H1 (cell line): ENCODE measurements around the gene HIGD1B. TPM values are rescaled to one million over a fixed set of nuclear protein-coding genes. Genes with fewer than 3 reads are reported as not detected.

Experiments used
- CTCF ChIA-PET: fragments of 300-600 bp; sonication (Branson Sonifier 250); formaldehyde crosslinking; loops from one replicate; lab custom pipeline; 2021; ENCODE audit not compliant: partially characterized antibody; lab: Charles Lee
- POLR2A ChIA-PET: fragments of 300-600 bp; sonication (Branson Sonifier 250); formaldehyde crosslinking; loops from one replicate; lab custom pipeline; 2021; ENCODE audit warnings: inconsistent platforms; ENCODE audit not compliant: partially characterized antibody; lab: Charles Lee
- DNase-seq, 2 experiments: peaks; one replicate each; pipeline versions ENCODE4 v3.0.0 to v3.0.0-alpha.2; 2010 to 2022; ENCODE audit warnings: low spot score in 2 of 2, low read depth in 1 of 2, mixed read lengths in 1 of 2
- FAIRE-seq: peaks from 2 replicates; lab custom pipeline; 2011; peaks lifted over from hg19 to GRCh38; lab: Jason Lieb, UNC
- H2AFZ ChIP-seq: 2 replicates; pipeline ENCODE4 v1.8.1; 2012; ENCODE audit warnings: low read length, inconsistent platforms
- H2AK5ac ChIP-seq: 2 replicates; pipeline ENCODE4 v1.6.1; 2013; ENCODE audit warnings: low read depth, low read length
- H2BK120ac ChIP-seq: replicated peaks from 2 replicates; pipeline ENCODE3; 2013; ENCODE audit warnings: low read depth, low read length, inconsistent platforms
- H2BK12ac ChIP-seq: 2 replicates; pipeline ENCODE4 v1.6.1; 2013; ENCODE audit warnings: low read depth, low read length
- H2BK15ac ChIP-seq: 2 replicates; pipeline ENCODE4 v1.6.1; 2013; ENCODE audit warnings: low read length
- H2BK20ac ChIP-seq: 2 replicates; pipeline ENCODE4 v1.6.1; 2013; ENCODE audit warnings: low read length
- H2BK5ac ChIP-seq: 2 replicates; pipeline ENCODE4 v1.6.1; 2013; ENCODE audit warnings: low read depth, low read length
- H3K14ac ChIP-seq: 2 replicates; pipeline ENCODE4 v1.6.1; 2013; ENCODE audit warnings: inconsistent platforms; ENCODE audit not compliant: insufficient read length
- H3K18ac ChIP-seq: 2 replicates; pipeline ENCODE4 v1.6.1; 2013; ENCODE audit warnings: low read length; ENCODE audit errors: extremely low read depth
- H3K23ac ChIP-seq: 2 replicates; pipeline ENCODE4 v1.6.1; 2013; ENCODE audit warnings: inconsistent platforms; ENCODE audit not compliant: insufficient read length
- H3K23me2 ChIP-seq: 2 replicates; pipeline ENCODE4 v1.6.1; 2013; ENCODE audit warnings: low read depth, low read length
- H3K27ac ChIP-seq: 2 replicates; pipeline ENCODE4 v1.6.1; 2011; ENCODE audit warnings: low read depth, low read length, inconsistent platforms
- H3K27me3 ChIP-seq, 4 experiments: replicated peaks in 1 of 4; 1 replicate in 1 of 4; 2 replicates in 3 of 4; pipeline versions ENCODE4 v1.6.1 to v1.8.1; 2011 to 2013; ENCODE audit warnings: low read length in 3 of 4, mild to moderate bottlenecking in 3 of 4, inconsistent platforms in 2 of 4, mixed read lengths in 2 of 4, moderate library complexity in 1 of 4; ENCODE audit not compliant: control insufficient read depth in 3 of 4, insufficient read depth in 3 of 4; ENCODE audit errors: extremely low read depth in 1 of 4
- H3K36me3 ChIP-seq, 4 experiments: 2 replicates each; pipeline versions ENCODE4 v1.6.1 to v1.8.1; 2011 to 2013; ENCODE audit warnings: mild to moderate bottlenecking in 4 of 4, low read length in 3 of 4, moderate library complexity in 2 of 4, control low read depth in 1 of 4, inconsistent platforms in 1 of 4; ENCODE audit not compliant: insufficient read depth in 4 of 4, control insufficient read depth in 2 of 4
- H3K4ac ChIP-seq: replicated peaks from 2 replicates; pipeline ENCODE3; 2013; ENCODE audit warnings: low read length, low read depth, mixed read lengths, inconsistent platforms; ENCODE audit not compliant: insufficient read length
- H3K4me1 ChIP-seq, 4 experiments: replicated peaks in 1 of 4; 1 replicate in 1 of 4; 2 replicates in 3 of 4; pipeline versions ENCODE4 v1.6.1 to v1.8.1; 2011 to 2013; ENCODE audit warnings: low read length in 3 of 4, inconsistent platforms in 2 of 4, mixed read lengths in 1 of 4; ENCODE audit not compliant: insufficient read depth in 4 of 4, control insufficient read depth in 3 of 4
- H3K4me2 ChIP-seq, 2 experiments: 2 replicates each; pipeline versions ENCODE4 v1.6.1 to v1.8.1; 2011 to 2013; ENCODE audit warnings: low read depth in 2 of 2, low read length in 2 of 2, control low read depth in 1 of 2, inconsistent platforms in 1 of 2, mild to moderate bottlenecking in 1 of 2; ENCODE audit not compliant: insufficient read depth in 1 of 2
- H3K4me3 ChIP-seq, 4 experiments: fragments of 200-600, 300-600 bp in 1 of 4; sonication (generic), shearing (Covaris generic), sonication (Bioruptor Twin) in 1 of 4; 2 replicates each; pipeline versions ENCODE4 v1.5.1 to v1.8.1; 2011 to 2016; ENCODE audit warnings: low read length in 4 of 4, low read depth in 3 of 4, control low read depth in 2 of 4, inconsistent platforms in 2 of 4, mild to moderate bottlenecking in 2 of 4, mixed read lengths in 1 of 4, moderate library complexity in 1 of 4; ENCODE audit not compliant: insufficient read depth in 2 of 4; ENCODE audit errors: extremely low read depth in 1 of 4
- H3K56ac ChIP-seq: replicated peaks from 2 replicates; pipeline ENCODE3; 2013; ENCODE audit warnings: low read depth, mild to moderate bottlenecking, mixed read lengths, low read length, inconsistent platforms; ENCODE audit not compliant: insufficient read length
- H3K79me1 ChIP-seq: 2 replicates; pipeline ENCODE4 v1.6.1; 2013; ENCODE audit warnings: low read depth, low read length, control low read depth
- H3K79me2 ChIP-seq, 2 experiments: 2 replicates each; pipeline versions ENCODE4 v1.6.1 to v1.8.1; 2012 to 2013; ENCODE audit warnings: low read length in 2 of 2, mild to moderate bottlenecking in 2 of 2, inconsistent platforms in 1 of 2; ENCODE audit not compliant: insufficient read depth in 2 of 2, control insufficient read depth in 1 of 2
- H3K9ac ChIP-seq, 4 experiments: replicated peaks in 1 of 4; 1 replicate in 1 of 4; 2 replicates in 3 of 4; pipeline versions ENCODE4 v1.6.1 to v1.8.1; 2011 to 2013; ENCODE audit warnings: low read depth in 3 of 4, low read length in 3 of 4, control low read depth in 2 of 4, mild to moderate bottlenecking in 2 of 4, moderate library complexity in 2 of 4, inconsistent platforms in 1 of 4; ENCODE audit errors: extremely low read depth in 1 of 4
- H3K9me3 ChIP-seq, 2 experiments: 2 replicates each; pipeline versions ENCODE4 v1.6.1 to v1.8.1; 2012 to 2013; ENCODE audit warnings: mild to moderate bottlenecking in 2 of 2, moderate library complexity in 2 of 2, control low read depth in 1 of 2, inconsistent platforms in 1 of 2, low read depth in 1 of 2, low read length in 1 of 2, mixed read lengths in 1 of 2; ENCODE audit not compliant: insufficient read depth in 2 of 2
- H4K20me1 ChIP-seq, 2 experiments: replicated peaks in 1 of 2; 2 replicates each; pipeline versions ENCODE3 to v1.8.1; 2011 to 2013; ENCODE audit warnings: inconsistent platforms in 2 of 2, low read length in 2 of 2, mild to moderate bottlenecking in 1 of 2; ENCODE audit not compliant: insufficient read depth in 2 of 2, control insufficient read depth in 1 of 2
- H4K5ac ChIP-seq: 2 replicates; pipeline ENCODE4 v1.6.1; 2013; ENCODE audit warnings: low read length, low read depth, mixed read lengths, inconsistent platforms; ENCODE audit not compliant: insufficient read length
- H4K8ac ChIP-seq: 2 replicates; pipeline ENCODE4 v1.8.0; 2013; ENCODE audit warnings: mild to moderate bottlenecking, moderate library complexity, low read length, inconsistent platforms; ENCODE audit not compliant: insufficient read depth; ENCODE audit errors: extremely low read depth
- H4K91ac ChIP-seq: replicated peaks from 2 replicates; pipeline ENCODE3; 2013; ENCODE audit warnings: low read length, mixed read lengths, inconsistent platforms; ENCODE audit not compliant: insufficient read length
- ASH2L ChIP-seq: fragments of 200-600, 300-600 bp; sonication (generic); IDR thresholded peaks from one replicate; pipeline ENCODE4 v1.7.1; 2017; ENCODE audit warnings: low read length
- CHD1 ChIP-seq: IDR thresholded peaks from 2 replicates; pipeline ENCODE4 v1.6.1; 2012; ENCODE audit warnings: low read depth, low read length, improper control_type of control experiment
- E2F6 ChIP-seq: IDR thresholded peaks from 2 replicates; pipeline ENCODE4 v1.6.1; 2012; ENCODE audit warnings: inconsistent platforms
- KDM5A ChIP-seq: fragments of 200-600 bp; IDR thresholded peaks from 2 replicates; pipeline ENCODE4 v1.7.1; 2012; ENCODE audit warnings: mild to moderate bottlenecking, low read length, inconsistent platforms, mixed read lengths
- MAX ChIP-seq: IDR thresholded peaks from 2 replicates; pipeline ENCODE4 v1.6.1; 2012; ENCODE audit warnings: inconsistent platforms
- POLR2AphosphoS5 ChIP-seq: IDR thresholded peaks from 2 replicates; pipeline ENCODE4 v1.6.1; 2011; ENCODE audit warnings: low read depth, low read length
- RBBP5 ChIP-seq: IDR thresholded peaks from 2 replicates; pipeline ENCODE4 v1.7.1; 2012; ENCODE audit warnings: low read depth, mild to moderate bottlenecking, inconsistent platforms, low read length, moderate library complexity, borderline replicate concordance
- RXRA ChIP-seq: IDR thresholded peaks from 2 replicates; pipeline ENCODE4 v1.6.1; 2011; ENCODE audit warnings: low read depth, mild to moderate bottlenecking, low read length, moderate library complexity; ENCODE audit not compliant: insufficient read depth
- SIX5 ChIP-seq: IDR thresholded peaks from 2 replicates; pipeline ENCODE4 v1.6.1; 2011; ENCODE audit warnings: mild to moderate bottlenecking, low read depth, low read length
- SP1 ChIP-seq: IDR thresholded peaks from 2 replicates; pipeline ENCODE4 v1.6.1; 2011; ENCODE audit warnings: low read depth, low read length
- SP2 ChIP-seq: IDR thresholded peaks from 2 replicates; pipeline ENCODE4 v1.6.1; 2012; ENCODE audit warnings: mild to moderate bottlenecking, low read length, inconsistent platforms
- TAF7 ChIP-seq: optimal IDR thresholded peaks from 2 replicates; pipeline ENCODE3; 2011; ENCODE audit warnings: low read depth, mild to moderate bottlenecking, inconsistent platforms, low read length, moderate library complexity, borderline replicate concordance
- TCF12 ChIP-seq: IDR thresholded peaks from 2 replicates; pipeline ENCODE4 v1.6.1; 2011; ENCODE audit warnings: low read depth, mild to moderate bottlenecking, low read length
- ZNF274 ChIP-seq: IDR thresholded peaks from 2 replicates; pipeline ENCODE4 v1.7.0; 2012; ENCODE audit warnings: low read length, borderline replicate concordance; ENCODE audit errors: extremely low read depth
- WGBS, 2 experiments: shearing (Covaris generic) in 1 of 2; methylation state at CpG; one replicate each; pipeline versions ENCODE4 v1.1.6 to v1.1.7; 2013 to 2015; ENCODE audit warnings: low lambda C conversion rate in 2 of 2, mixed read lengths in 2 of 2, inconsistent platforms in 1 of 2, low coverage in 1 of 2, missing lambda C conversion rate in 1 of 2; ENCODE audit not compliant: insufficient replicate concordance in 2 of 2, insufficient coverage in 1 of 2, insufficient read length in 1 of 2; ENCODE audit errors: extremely low coverage in 1 of 2, missing lambda C conversion rate in 1 of 2; 5-methylcytosine and 5-hydroxymethylcytosine counted together
- polyA plus RNA-seq, 7 experiments: library from polyadenylated mRNA; depleted of rRNA in 3 of 7; stranded (reverse) in 5 of 7; unstranded in 2 of 7; fragments of >200 nt in 5 of 7; fragments of 200-250 nt in 2 of 7; gene quantifications; 1 replicate in 5 of 7; 2 replicates in 1 of 7; 4 replicates in 1 of 7; pipeline versions ENCODE4 v1.2.1 to v1.2.3, GENCODE V29; 2011 to 2013; ENCODE audit warnings: missing spikeins in 2 of 7, mixed read lengths in 2 of 7
- total RNA-seq: library from RNA; stranded (reverse); fragmentation: NEBNext Ultra II Directional; extraction: Animal tissue kit (Norgen Biotek cat#: 25700); gene quantifications from 2 replicates; pipeline ENCODE4 v1.2.1, GENCODE V29; 2021

The HIGD1B gene
- total and polyA plus RNA-seq, 2 of the 8 experiments (the other 6 are each of a cell fraction or from before 2014, with no cell fraction given): not detected

DNA sequence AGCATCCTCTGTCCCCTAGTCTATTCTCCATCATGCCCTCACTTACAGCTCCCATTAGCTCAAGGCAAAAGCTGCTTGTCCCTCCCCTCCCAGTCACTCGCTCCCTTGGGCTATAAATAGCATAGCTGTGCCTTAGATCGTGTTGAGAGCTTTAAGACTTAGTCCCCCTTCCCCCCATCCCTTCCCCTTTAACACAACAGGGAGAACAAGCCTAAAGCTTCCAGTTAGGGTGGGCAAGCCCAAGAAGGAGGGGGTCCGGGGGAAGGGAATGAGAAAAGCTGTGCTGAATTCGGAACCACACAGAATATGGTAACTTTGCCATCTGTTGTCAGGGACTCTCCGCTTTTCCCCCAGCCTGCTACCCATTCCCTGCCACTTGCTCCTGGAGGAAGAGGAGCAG is 4.9 kb upstream of the HIGD1B start:
- no peaks in the 10 kb centered on the region for H3K79me2 ChIP-seq
- no peak overlapping the region for H4K91ac ChIP-seq
- no peak overlapping the region for H2AK5ac ChIP-seq
- H2BK120ac ChIP-seq: no peak overlapping the region
- no peaks in the 10 kb centered on the region for H3K23me2 ChIP-seq
- peaks cover 0 to 17% (median 10%) of the 10 kb centered on the region in 4 experiments; a peak in 6 of 7 replicates for H3K4me1 ChIP-seq
- no peaks in the 10 kb centered on the region for H3K79me1 ChIP-seq
- H3K23ac ChIP-seq: no peak overlapping the region
- no peak overlapping the region for H4K5ac ChIP-seq
- 0 out of 2 replicates have a peak overlapping the region, but pooled peaks have one; percentile 28 for H2BK12ac ChIP-seq
- peak overlapping the region; percentile 15 to 62 for H3K4me2 ChIP-seq
- H3K27me3 ChIP-seq: no peaks in the 10 kb centered on the region
- H3K18ac ChIP-seq: 0 out of 2 replicates have a peak overlapping the region, but pooled peaks have one; percentile 21
- H3K36me3 ChIP-seq: no peaks in the 10 kb centered on the region
- ChIA-PET POLR2A (interaction anchor here (0.6 to 7.4 kb wide), 7 partner anchors 10 to 67 kb away, joined by 3 to 58 read pairs (median 4); partner anchors contain the start of gene GJC1), CTCF (interaction anchor here (0.8 to 12.4 kb wide), 7 partner anchors 10 to 113 kb away, joined by 3 to 142 read pairs (median 5); no protein-coding TSS in a partner anchor)
- H2BK20ac ChIP-seq: no peak overlapping the region
- H2BK5ac ChIP-seq: peak overlapping the region; percentile 11; the same call in 1 of the 2 replicates
- no peak overlapping the region for H4K8ac ChIP-seq
- H2BK15ac ChIP-seq: no peak overlapping the region
- 35% methylated on average over 5 of the region's 5 CpGs; no CpG with 5 or more reads in 1 of the 2 experiments for WGBS, 2 experiments
- H3K4ac ChIP-seq: no peak overlapping the region
- H4K20me1 ChIP-seq: no peaks in the 10 kb centered on the region
- H3K4me3 ChIP-seq: peak overlapping the region in 3 of 4 experiments; percentile 0 to 51 (median 24); a peak in 4 of 8 replicates
- H3K14ac ChIP-seq: no peak overlapping the region
- peak overlapping the region; percentile 71 for H2AFZ ChIP-seq
- H3K27ac ChIP-seq: no peak overlapping the region
- no peaks in the 10 kb centered on the region for H3K9me3 ChIP-seq
- peak; percentile 87 for FAIRE-seq
- DNase-seq: peak in 1 of 2 experiments; percentile 60
- H3K56ac ChIP-seq: no peak overlapping the region
- H3K9ac ChIP-seq: no peak overlapping the region
- TF ChIP-seq ASH2L: peak; percentile 88
- TF ChIP-seq POLR2AphosphoS5: no peak
- TF ChIP-seq SP1: no peak
- TF ChIP-seq TAF7: no peak
- no peak for TF ChIP-seq CHD1
- TF ChIP-seq SIX5: no peak
- no peak for TF ChIP-seq KDM5A
- TF ChIP-seq RXRA: no peak
- no peak for TF ChIP-seq E2F6
- peak; percentile 85; the same call in 1 of the 2 replicates for TF ChIP-seq RBBP5
- no peak for TF ChIP-seq SP2
- no peak for TF ChIP-seq MAX
- no peak for TF ChIP-seq TCF12
- TF ChIP-seq ZNF274: no peak
